Trophoblast cell (in vitro differentiated cells and primary cell): ENCODE measurements around the gene SPR.

Source experiments
- DNase-seq, 2 donors: peaks; one replicate each; pipeline ENCODE4 v3.0.0-alpha.2; 2016
- H2AFZ ChIP-seq: 2 replicates; pipeline ENCODE4 v1.6.1; 2013; ENCODE audit warnings: low read length, moderate library complexity, mild to moderate bottlenecking; ENCODE audit not compliant: insufficient read depth, poor library complexity
- H2AK5ac ChIP-seq: 2 replicates; pipeline ENCODE4 v1.6.1; 2013; ENCODE audit warnings: mild to moderate bottlenecking, low read length
- H2BK120ac ChIP-seq: 2 replicates; pipeline ENCODE4 v1.6.1; 2013; ENCODE audit warnings: low read length, mild to moderate bottlenecking, moderate library complexity; ENCODE audit not compliant: insufficient read depth, poor library complexity
- H2BK12ac ChIP-seq: 2 replicates; pipeline ENCODE4 v1.6.1; 2013; ENCODE audit warnings: mild to moderate bottlenecking, low read length, moderate library complexity
- H2BK5ac ChIP-seq: 2 replicates; pipeline ENCODE4 v1.6.1; 2013; ENCODE audit warnings: low read length, low read depth, moderate library complexity, mild to moderate bottlenecking; ENCODE audit not compliant: poor library complexity
- H3K14ac ChIP-seq: 2 replicates; pipeline ENCODE4 v1.6.1; 2013; ENCODE audit warnings: mild to moderate bottlenecking, low read length
- H3K18ac ChIP-seq: 2 replicates; pipeline ENCODE4 v1.6.1; 2013; ENCODE audit warnings: mild to moderate bottlenecking, low read length
- H3K23ac ChIP-seq: 2 replicates; pipeline ENCODE4 v1.6.1; 2013; ENCODE audit warnings: low read length
- H3K27ac ChIP-seq: 2 replicates; pipeline ENCODE4 v1.5.1; 2013; ENCODE audit warnings: low read depth, mild to moderate bottlenecking, inconsistent platforms, low read length, moderate library complexity
- H3K27me3 ChIP-seq: 2 replicates; pipeline ENCODE4 v1.6.1; 2013; ENCODE audit warnings: inconsistent platforms, mild to moderate bottlenecking, low read length, moderate library complexity; ENCODE audit not compliant: insufficient read depth
- H3K36me3 ChIP-seq, 2 experiments: 1 replicate in 1 of 2; 2 replicates in 1 of 2; pipeline ENCODE4 v1.6.1; 2013; ENCODE audit warnings: low read length in 2 of 2, mild to moderate bottlenecking in 2 of 2, moderate library complexity in 1 of 2; ENCODE audit not compliant: insufficient read depth in 2 of 2, control insufficient read depth in 1 of 2
- H3K4ac ChIP-seq: 2 replicates; pipeline ENCODE4 v1.6.1; 2013; ENCODE audit warnings: low read depth, mild to moderate bottlenecking, low read length, moderate library complexity
- H3K4me1 ChIP-seq, 2 experiments: 1 replicate in 1 of 2; 2 replicates in 1 of 2; pipeline ENCODE4 v1.6.1; 2013; ENCODE audit warnings: low read length in 2 of 2, mild to moderate bottlenecking in 2 of 2, moderate library complexity in 1 of 2; ENCODE audit not compliant: insufficient read depth in 2 of 2, control insufficient read depth in 1 of 2
- H3K4me2 ChIP-seq: 2 replicates; pipeline ENCODE4 v1.6.1; 2013; ENCODE audit warnings: inconsistent platforms, mild to moderate bottlenecking, low read length, moderate library complexity
- H3K4me3 ChIP-seq: 2 replicates; pipeline ENCODE4 v1.5.1; 2013; ENCODE audit warnings: mild to moderate bottlenecking, low read depth, low read length, inconsistent platforms
- H3K79me1 ChIP-seq: one replicate; pipeline ENCODE4 v1.6.1; 2013; ENCODE audit warnings: low read length
- H3K79me2 ChIP-seq: 2 replicates; pipeline ENCODE4 v1.6.1; 2013; ENCODE audit warnings: low read length, mild to moderate bottlenecking; ENCODE audit not compliant: control insufficient read depth, insufficient read depth, poor library complexity
- H3K9ac ChIP-seq: 2 replicates; pipeline ENCODE4 v1.6.1; 2013; ENCODE audit warnings: mild to moderate bottlenecking, low read length
- H3K9me3 ChIP-seq: 2 replicates; pipeline ENCODE4 v1.6.1; 2013; ENCODE audit warnings: low read depth, mild to moderate bottlenecking, control low read depth, inconsistent platforms, low read length; ENCODE audit not compliant: insufficient read depth
- H4K12ac ChIP-seq: 2 replicates; pipeline ENCODE4 v1.6.1; 2013; ENCODE audit warnings: low read depth, mild to moderate bottlenecking, low read length, moderate library complexity
- H4K8ac ChIP-seq: 2 replicates; pipeline ENCODE4 v1.6.1; 2013; ENCODE audit warnings: low read depth, mild to moderate bottlenecking, low read length, moderate library complexity
- H4K91ac ChIP-seq: one replicate; pipeline ENCODE4 v1.6.1; 2013; ENCODE audit warnings: low read depth, mild to moderate bottlenecking, low read length, moderate library complexity
- WGBS: extraction: QIAGEN DNeasy Blood & Tissue Kit; methylation state at CpG from one replicate; pipeline ENCODE4 v1.1.7; 2013; ENCODE audit warnings: missing lambda C conversion rate; ENCODE audit not compliant: insufficient read length, insufficient coverage; ENCODE audit errors: extremely low coverage; 5-methylcytosine and 5-hydroxymethylcytosine counted together

Gene SPR

DNA sequence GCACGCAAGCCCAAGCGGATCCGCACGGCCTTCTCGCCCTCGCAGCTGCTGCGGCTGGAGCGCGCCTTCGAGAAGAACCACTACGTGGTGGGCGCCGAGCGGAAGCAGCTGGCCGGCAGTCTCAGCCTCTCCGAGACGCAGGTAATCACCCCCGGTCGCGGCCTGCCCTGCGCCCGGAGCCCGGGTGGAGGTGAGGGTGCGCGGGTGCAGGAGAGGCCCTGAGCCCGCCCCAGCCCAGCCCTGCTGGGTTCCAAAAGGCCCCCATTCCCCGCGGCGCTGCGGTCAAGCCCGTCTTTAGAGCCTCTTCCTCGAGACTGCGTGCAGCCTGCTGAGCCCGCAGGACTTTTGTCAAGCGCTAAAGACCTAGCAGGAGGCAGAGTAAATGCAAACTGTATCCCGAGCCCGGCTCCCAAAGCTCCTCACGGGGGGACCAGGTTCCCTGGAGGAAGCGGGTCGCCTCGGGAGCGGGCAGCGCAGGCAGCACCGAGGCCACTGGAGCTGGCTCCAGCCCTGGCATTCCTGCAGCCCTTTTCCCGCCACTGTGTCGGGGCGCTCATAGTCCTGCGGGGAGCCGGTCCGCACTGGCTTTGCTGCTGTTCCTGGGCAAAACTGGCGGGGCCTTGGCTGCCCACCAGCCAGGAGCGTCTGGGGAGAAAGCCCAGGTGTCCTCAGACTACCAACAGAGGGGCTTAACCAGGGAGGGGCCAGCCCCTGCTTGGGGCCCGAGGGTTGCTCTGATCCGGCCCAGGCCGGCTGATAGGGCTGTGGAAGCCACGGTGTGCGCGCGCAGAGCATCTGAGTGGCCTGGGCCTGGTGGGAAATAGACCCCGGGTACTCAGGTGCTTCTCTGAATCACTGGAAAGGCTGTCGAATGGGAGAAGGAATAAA is 37.4 kb downstream of the SPR start:
- no peak overlapping the region for H2BK5ac ChIP-seq
- H2AFZ ChIP-seq: no peak overlapping the region
- no peak overlapping the region for H3K18ac ChIP-seq
- H4K91ac ChIP-seq: no peak overlapping the region
- H3K4ac ChIP-seq: no peak overlapping the region
- no peak overlapping the region for H2AK5ac ChIP-seq
- no CpG with 5 or more reads among the region's 61 CpGs for WGBS
- no peaks in the 10 kb centered on the region for H3K36me3 ChIP-seq
- no peaks in the 10 kb centered on the region for H3K79me1 ChIP-seq
- peak in 1 of 2 donors; percentile 13 for DNase-seq
- no peak overlapping the region for H4K12ac ChIP-seq
- peaks cover 89% of the 10 kb centered on the region for H3K27me3 ChIP-seq
- H2BK12ac ChIP-seq: no peak overlapping the region
- peaks cover 3% of the 10 kb centered on the region for H3K9me3 ChIP-seq
- peak overlapping the region; percentile 15 for H3K4me2 ChIP-seq
- H3K79me2 ChIP-seq: no peaks in the 10 kb centered on the region
- H3K9ac ChIP-seq: no peak overlapping the region
- no peak overlapping the region for H2BK120ac ChIP-seq
- no peak overlapping the region for H3K27ac ChIP-seq
- H3K4me3 ChIP-seq: no peak overlapping the region
- peaks cover 14 to 16% of the 10 kb centered on the region in 2 experiments for H3K4me1 ChIP-seq
- H3K14ac ChIP-seq: no peak overlapping the region
- no peak overlapping the region for H3K23ac ChIP-seq
- no peak overlapping the region for H4K8ac ChIP-seq

DNA sequence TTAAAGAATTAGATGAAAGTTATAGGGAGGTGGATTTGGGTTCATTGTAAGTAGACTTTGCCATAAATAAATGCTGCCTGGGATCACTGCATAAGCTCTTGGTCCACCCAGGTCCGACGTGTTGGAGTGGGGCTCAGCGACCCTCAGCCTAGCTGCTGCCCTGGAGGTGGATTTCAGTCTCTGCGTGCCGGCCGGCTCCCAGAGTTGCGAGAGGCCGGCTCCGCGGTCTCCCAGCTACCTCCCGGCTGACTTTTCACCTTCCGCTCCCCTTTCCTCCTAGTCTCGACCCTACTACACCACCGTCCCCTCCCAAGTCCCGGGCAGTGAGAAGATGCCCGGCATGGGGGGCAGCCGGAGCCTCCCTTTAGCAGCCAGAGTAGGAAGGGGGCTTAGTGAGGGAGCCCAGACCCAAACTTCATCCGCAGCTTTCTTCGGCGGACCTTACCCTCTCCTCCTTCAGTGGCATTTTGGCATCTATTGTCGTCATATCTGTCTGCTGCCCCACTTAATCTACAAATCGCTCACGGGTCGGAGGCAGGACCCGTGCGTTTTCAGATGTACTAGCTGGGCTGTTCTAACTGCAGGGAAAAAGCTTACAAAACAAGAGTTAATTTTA is 38.2 kb downstream of the SPR start:
- Histone ChIP-seq H3K36me3 (no peaks in the 10 kb centered on the region), H3K27me3 (peaks cover 81% of the 10 kb centered on the region), H3K4me3 (no peak overlapping the region), H3K4me1 (peaks cover 10 to 12% of the 10 kb centered on the region in 2 experiments), H3K14ac (no peak overlapping the region), H4K8ac (no peak overlapping the region), H2AK5ac (no peak overlapping the region), H3K4ac (no peak overlapping the region), H4K12ac (no peak overlapping the region), H3K27ac (no peak overlapping the region), H3K18ac (no peak overlapping the region), H3K23ac (no peak overlapping the region), H3K4me2 (no peak overlapping the region), H3K9ac (no peak overlapping the region), H4K91ac (no peak overlapping the region), H2AFZ (no peak overlapping the region), H2BK12ac (no peak overlapping the region), H2BK5ac (no peak overlapping the region), H3K9me3 (peaks cover 3% of the 10 kb centered on the region), H2BK120ac (no peak overlapping the region), H3K79me2 (no peaks in the 10 kb centered on the region), H3K79me1 (no peaks in the 10 kb centered on the region)
- DNase-seq: no peak
- WGBS: no CpG with 5 or more reads among the region's 26 CpGs

DNA sequence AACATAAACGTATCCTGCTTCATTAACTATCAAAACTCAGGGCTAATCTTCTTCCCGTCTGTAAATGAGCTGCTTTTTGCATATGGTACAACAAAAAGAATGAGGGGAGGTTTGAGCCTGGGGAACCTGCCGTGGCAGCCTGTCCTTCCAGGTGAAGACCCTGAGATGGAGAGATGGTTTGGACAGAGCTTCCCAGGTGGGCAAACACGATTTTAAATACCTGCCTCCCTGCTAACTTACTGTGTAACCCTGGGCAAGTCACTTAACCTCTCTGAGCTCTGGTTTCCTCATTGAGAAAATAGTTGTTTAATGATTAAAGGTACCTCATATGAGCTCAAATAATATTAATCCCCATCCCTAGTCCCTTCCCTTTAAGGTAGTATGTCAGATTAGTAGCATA is 39.2 kb downstream of the SPR start:
- Histone ChIP-seq H3K4me1 (peaks cover 4 to 10% of the 10 kb centered on the region in 2 experiments), H3K9me3 (peaks cover 3% of the 10 kb centered on the region), H3K14ac (no peak overlapping the region), H3K23ac (no peak overlapping the region), H4K91ac (no peak overlapping the region), H3K18ac (no peak overlapping the region), H3K9ac (no peak overlapping the region), H3K36me3 (no peaks in the 10 kb centered on the region), H3K27me3 (peaks cover 71% of the 10 kb centered on the region), H4K8ac (no peak overlapping the region), H3K79me2 (no peaks in the 10 kb centered on the region), H2AFZ (no peak overlapping the region), H2BK120ac (no peak overlapping the region), H4K12ac (no peak overlapping the region), H3K27ac (no peak overlapping the region), H3K79me1 (no peaks in the 10 kb centered on the region), H3K4me2 (no peak overlapping the region), H3K4ac (no peak overlapping the region), H2BK5ac (no peak overlapping the region), H3K4me3 (no peak overlapping the region), H2AK5ac (no peak overlapping the region), H2BK12ac (no peak overlapping the region)
- WGBS: no CpG with 5 or more reads among the region's 4 CpGs
- DNase-seq: no peak

DNA sequence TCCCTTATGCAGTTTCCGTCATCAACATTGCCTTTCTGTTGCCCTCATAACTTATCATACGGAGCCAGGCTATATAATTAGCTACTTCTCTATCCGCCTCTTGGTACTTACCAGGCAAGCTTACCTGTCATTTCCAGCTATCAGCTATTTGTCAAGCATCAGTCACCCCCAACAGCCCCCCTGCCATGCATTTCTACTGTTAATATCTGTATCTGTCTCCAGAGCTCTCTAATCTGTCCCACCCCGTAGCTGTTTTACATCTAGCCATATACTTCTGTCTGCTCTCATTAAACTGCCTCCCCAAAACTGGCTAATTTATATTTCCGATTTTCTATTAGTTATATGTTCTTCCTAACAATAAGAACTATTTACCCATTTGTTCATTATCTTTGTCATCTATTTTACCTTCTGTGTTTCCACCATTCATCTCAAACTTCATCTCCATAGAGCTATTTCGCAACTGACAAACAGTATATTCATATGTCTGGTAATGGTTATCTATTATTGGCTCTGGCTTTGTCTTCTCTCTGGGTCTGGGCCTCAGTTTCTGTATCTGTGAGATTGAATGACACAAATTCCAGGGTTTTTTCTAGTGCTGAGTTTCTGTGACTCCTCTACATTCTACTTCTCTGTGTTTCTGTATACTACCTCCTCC is 39.7 kb downstream of the SPR start:
- H3K18ac ChIP-seq: no peak overlapping the region
- H2AK5ac ChIP-seq: no peak overlapping the region
- no peak overlapping the region for H3K23ac ChIP-seq
- no peak overlapping the region for H2AFZ ChIP-seq
- H3K14ac ChIP-seq: no peak overlapping the region
- H4K12ac ChIP-seq: no peak overlapping the region
- no peaks in the 10 kb centered on the region for H3K79me1 ChIP-seq
- no peak overlapping the region for H3K4me3 ChIP-seq
- no peak overlapping the region for H2BK12ac ChIP-seq
- H3K79me2 ChIP-seq: no peaks in the 10 kb centered on the region
- no CpG with 5 or more reads among the region's 6 CpGs for WGBS
- H3K4me1 ChIP-seq: peaks cover 4 to 10% of the 10 kb centered on the region in 2 experiments
- H4K8ac ChIP-seq: no peak overlapping the region
- H4K91ac ChIP-seq: no peak overlapping the region
- no peak overlapping the region for H3K9ac ChIP-seq
- peaks cover under 1% of the 10 kb centered on the region for H3K9me3 ChIP-seq
- no peak overlapping the region for H3K4me2 ChIP-seq
- H3K36me3 ChIP-seq: no peaks in the 10 kb centered on the region
- no peak overlapping the region for H2BK5ac ChIP-seq
- peaks cover 66% of the 10 kb centered on the region for H3K27me3 ChIP-seq
- no peak overlapping the region for H3K27ac ChIP-seq
- H2BK120ac ChIP-seq: no peak overlapping the region
- DNase-seq: no peak
- no peak overlapping the region for H3K4ac ChIP-seq
